HepG2 (cell line): Measurements from ENCODE around the gene NDUFB3. TPM values are rescaled to one million over a fixed set of nuclear protein-coding genes. Genes with fewer than 3 reads are reported as not detected.

Source experiments
- FOXO4 ChIP-seq: sonication (generic); formaldehyde crosslinking; conservative IDR thresholded peaks from 2 replicates; pipeline ENCODE4 v1.8.1; 2023; ENCODE audit warnings: missing genetic modification reagents
- HES4 ChIP-seq: sonication (generic); formaldehyde crosslinking; IDR thresholded peaks from 2 replicates; pipeline ENCODE4 v1.9.0; 2021; ENCODE audit warnings: mild to moderate bottlenecking, missing genetic modification reagents, borderline replicate concordance
- KMT2A ChIP-seq: sonication (generic); formaldehyde crosslinking; IDR thresholded peaks from 2 replicates; pipeline ENCODE4 v1.4.0; 2020; ENCODE audit warnings: missing genetic modification reagents
- MAZ ChIP-seq, 2 experiments: sonication (generic) in 1 of 2; formaldehyde crosslinking in 1 of 2; IDR thresholded peaks; 2 replicates each; pipeline versions ENCODE4 v1.5.0 to v1.6.1; 2012 to 2020; ENCODE audit warnings: low read depth in 2 of 2, mild to moderate bottlenecking in 2 of 2, borderline replicate concordance in 1 of 2, improper control_type of control experiment in 1 of 2, low read length in 1 of 2, missing genetic modification reagents in 1 of 2, moderate library complexity in 1 of 2
- NFAT5 ChIP-seq: sonication (generic); formaldehyde crosslinking; IDR thresholded peaks from 2 replicates; pipeline ENCODE4 v1.4.0; 2020; ENCODE audit warnings: missing genetic modification reagents
- NFATC3 ChIP-seq: sonication (generic); formaldehyde crosslinking; IDR thresholded peaks from 2 replicates; pipeline ENCODE4 v1.5.1; 2020; ENCODE audit warnings: mild to moderate bottlenecking, missing genetic modification reagents
- NFIC ChIP-seq: IDR thresholded peaks from 2 replicates; pipeline ENCODE4 v1.6.1; 2012; ENCODE audit warnings: mild to moderate bottlenecking, low read length, inconsistent platforms
- NR2F6 ChIP-seq, 2 experiments: IDR thresholded peaks; 2 replicates each; pipeline ENCODE4 v1.6.1; 2016; ENCODE audit warnings: antibody characterized with exemption in 1 of 2, mild to moderate bottlenecking in 1 of 2
- POGZ ChIP-seq: sonication (generic); formaldehyde crosslinking; IDR thresholded peaks from 2 replicates; pipeline ENCODE4 v1.4.0; 2020; ENCODE audit warnings: mild to moderate bottlenecking, missing genetic modification reagents
- PRDM4 ChIP-seq: sonication (generic); formaldehyde crosslinking; IDR thresholded peaks from 2 replicates; pipeline ENCODE4 v1.9.0; 2021; ENCODE audit warnings: missing genetic modification reagents, borderline replicate concordance
- ZBTB34 ChIP-seq: sonication (generic); formaldehyde crosslinking; IDR thresholded peaks from 2 replicates; pipeline ENCODE4 v1.8.0; 2022; ENCODE audit warnings: mild to moderate bottlenecking, missing genetic modification reagents
- ZNF274 ChIP-seq: sonication (generic); formaldehyde crosslinking; IDR thresholded peaks from 2 replicates; pipeline ENCODE4 v1.5.1; 2020; ENCODE audit warnings: mild to moderate bottlenecking, missing genetic modification reagents
- ZNF280B ChIP-seq: sonication (generic); formaldehyde crosslinking; IDR thresholded peaks from 2 replicates; pipeline ENCODE4 v1.5.0; 2020; ENCODE audit warnings: missing genetic modification reagents, mild to moderate bottlenecking, borderline replicate concordance
- ZNF790 ChIP-seq: sonication (generic); formaldehyde crosslinking; IDR thresholded peaks from 2 replicates; pipeline ENCODE4 v1.8.0; 2022; ENCODE audit warnings: missing genetic modification reagents, mild to moderate bottlenecking, borderline replicate concordance
- polyA plus RNA-seq, 8 experiments: library from polyadenylated mRNA; depleted of rRNA in 3 of 8; stranded (reverse) in 7 of 8; unstranded in 1 of 8; fragments of >200 nt; fragmentation: Illumina TruSeq in 4 of 8; extraction: Trizol in 4 of 8; gene quantifications; 2 replicates each; pipeline versions ENCODE4 v1.2.1 to v1.2.3, GENCODE V29; 2011 to 2016; ENCODE audit warnings: low read depth in 4 of 8, missing spikeins in 1 of 8, mixed read lengths in 1 of 8; ENCODE audit not compliant: insufficient read depth in 1 of 8
- total RNA-seq, 5 experiments: library from RNA; depleted of rRNA; stranded (reverse); fragments of >200 nt; fragmentation: Illumina TruSeq; extraction: Trizol; gene quantifications; 2 replicates each; pipeline ENCODE4 v1.2.3, GENCODE V29; 2016; ENCODE audit warnings: low read depth in 1 of 5

Gene NDUFB3
- total and polyA plus RNA-seq, 2 of the 13 experiments (the other 11 are each of a cell fraction or from before 2014, with no cell fraction given) = 50.7 to 159 TPM

GRCh38 chr2:201118121-201118960, 46.5 kb downstream of the NDUFB3 start (continued):
- 0 out of 2 replicates have a peak, but pooled peaks have one; percentile 38 for TF ChIP-seq HES4 (CRISPR knock-in tag)
- TF ChIP-seq NFATC3 (CRISPR knock-in tag) = no peak
- 0 out of 2 replicates have a peak, but pooled peaks have one; percentile 67 for TF ChIP-seq ZNF790 (CRISPR knock-in tag)
- no peak for TF ChIP-seq NR2F6 (IDR thresholded peaks at IDR 0.05)
- peak; percentile 63 for TF ChIP-seq NR2F6 (CRISPR knock-in tag; IDR thresholded peaks at IDR 0.05)
- TF ChIP-seq PRDM4 = no peak
- no peak for TF ChIP-seq ZBTB34 (CRISPR knock-in tag)
- TF ChIP-seq NFIC = 0 out of 2 replicates have a peak, but pooled peaks have one; percentile 13
- TF ChIP-seq POGZ = peak; percentile 75; the same call in 1 of the 2 replicates
- TF ChIP-seq MAZ (IDR thresholded peaks at IDR 0.05; ENCODE audit: borderline replicate concordance, low read depth, low read length) = no peak; the same call in 1 of the 2 replicates
- TF ChIP-seq MAZ (CRISPR knock-in tag; IDR thresholded peaks at IDR 0.05; ENCODE audit: low read depth) = peak; percentile 75; the same call in 1 of the 2 replicates
- peak; percentile 89 for TF ChIP-seq ZNF274 (CRISPR knock-in tag)
- no peak for TF ChIP-seq NFAT5 (CRISPR knock-in tag)
- TF ChIP-seq ZNF280B = no peak
- no peak for TF ChIP-seq FOXO4
- peak; percentile 89 for TF ChIP-seq KMT2A
